GM23338 (cell line): Measurements from ENCODE around the gene ABCA12. TPM values are rescaled to one million over a fixed set of nuclear protein-coding genes. Genes with fewer than 3 reads are reported as not detected.

Source experiments
- ATAC-seq: fragments of 200-7000 bp; cut with Tn5 transposase; 3 replicates; pipeline ENCODE4 v1.9.1; 2020
- DNase-seq: peaks from one replicate; pipeline ENCODE4 v3.0.0-alpha.2; 2015; ENCODE audit warnings: low spot score
- H2AFZ ChIP-seq: fragments of 200-600 bp; sonication (generic); 2 replicates; pipeline ENCODE4 v1.8.0; 2016; ENCODE audit warnings: antibody characterized with exemption, mild to moderate bottlenecking, moderate library complexity
- H3F3A ChIP-seq: fragments of 200-600 bp; sonication (generic); replicated peaks from 2 replicates; pipeline ENCODE4 v1.8.0; 2017; ENCODE audit warnings: antibody characterized with exemption, mixed run types, low read depth
- H3K27ac ChIP-seq: fragments of 200-600 bp; sonication (generic); 2 replicates; pipeline ENCODE4 v1.6.1; 2016; ENCODE audit warnings: low read depth
- H3K27me3 ChIP-seq: fragments of 200-600 bp; sonication (generic); 2 replicates; pipeline ENCODE4 v1.8.0; 2016; ENCODE audit warnings: mild to moderate bottlenecking, mixed run types, moderate library complexity; ENCODE audit not compliant: insufficient read depth
- H3K36me3 ChIP-seq: fragments of 200-600 bp; sonication (generic); 2 replicates; pipeline ENCODE4 v1.8.0; 2016; ENCODE audit warnings: mild to moderate bottlenecking; ENCODE audit not compliant: insufficient read depth
- H3K4me1 ChIP-seq: fragments of 200-600 bp; sonication (generic); 2 replicates; pipeline ENCODE4 v1.8.0; 2016; ENCODE audit warnings: mild to moderate bottlenecking, moderate library complexity; ENCODE audit not compliant: insufficient read depth
- H3K4me2 ChIP-seq: fragments of 200-600 bp; sonication (generic); 2 replicates; pipeline ENCODE4 v1.7.1; 2017; ENCODE audit warnings: mixed run types
- H3K4me3 ChIP-seq: fragments of 200-600 bp; sonication (generic); 2 replicates; pipeline ENCODE4 v1.6.1; 2016; ENCODE audit warnings: mixed run types
- H3K79me2 ChIP-seq: fragments of 200-600 bp; sonication (generic); replicated peaks from 2 replicates; pipeline ENCODE4 v1.8.0; 2017; ENCODE audit warnings: mild to moderate bottlenecking; ENCODE audit not compliant: insufficient read depth
- H3K9me2 ChIP-seq: fragments of 200-600 bp; sonication (generic); 2 replicates; pipeline ENCODE4 v1.8.0; 2017; ENCODE audit not compliant: insufficient read depth
- H4K20me1 ChIP-seq: fragments of 200-600 bp; sonication (generic); replicated peaks from 2 replicates; pipeline ENCODE4 v1.8.0; 2017; ENCODE audit warnings: mild to moderate bottlenecking; ENCODE audit not compliant: insufficient read depth
- H3K27ac Mint-ChIP-seq: 2 replicates; pipeline ENCODE4 v1.8.0; 2020; ENCODE audit warnings: inconsistent platforms, mild to moderate bottlenecking, moderate library complexity, mixed read lengths
- H3K27me3 Mint-ChIP-seq: 3 replicates; pipeline ENCODE4 v1.8.0; 2022; ENCODE audit warnings: low read depth, mild to moderate bottlenecking, moderate library complexity, mixed read lengths, inconsistent platforms; ENCODE audit not compliant: insufficient read depth, poor library complexity
- H3K36me3 Mint-ChIP-seq: 3 replicates; pipeline ENCODE4 v1.8.0; 2021; ENCODE audit warnings: low read depth, mild to moderate bottlenecking, inconsistent platforms, moderate library complexity, mixed read lengths
- H3K4me1 Mint-ChIP-seq: 3 replicates; pipeline ENCODE4 v1.8.0; 2020; ENCODE audit warnings: mild to moderate bottlenecking, inconsistent platforms, mixed read lengths
- H3K4me3 Mint-ChIP-seq: 3 replicates; pipeline ENCODE4 v1.8.0; 2021; ENCODE audit warnings: moderate library complexity, mild to moderate bottlenecking, inconsistent platforms, mixed read lengths
- H3K9me3 Mint-ChIP-seq: 3 replicates; pipeline ENCODE4 v1.8.0; 2020; ENCODE audit warnings: moderate library complexity, mild to moderate bottlenecking, inconsistent platforms, mixed read lengths
- CREB1 ChIP-seq: fragments of 250-450 bp; sonication (Bioruptor Pico); IDR thresholded peaks from 2 replicates; pipeline ENCODE4 v1.5.0; 2020; ENCODE audit warnings: low read depth, mild to moderate bottlenecking, moderate library complexity
- EZH2 ChIP-seq: fragments of 200-600 bp; sonication (generic); IDR thresholded peaks from one replicate; pipeline ENCODE4 v1.8.0; 2017; ENCODE audit warnings: antibody characterized with exemption, mild to moderate bottlenecking, low read depth; ENCODE audit not compliant: unreplicated experiment
- EZH2phosphoT487 ChIP-seq: fragments of 200-600 bp; sonication (generic); IDR thresholded peaks from one replicate; pipeline ENCODE4 v1.8.1; 2018; ENCODE audit warnings: antibody characterized with exemption; ENCODE audit not compliant: unreplicated experiment
- JUNB ChIP-seq: IDR thresholded peaks from one replicate; pipeline ENCODE4 v1.6.1; 2016; ENCODE audit warnings: antibody characterized with exemption; ENCODE audit not compliant: unreplicated experiment
- NANOG ChIP-seq: IDR thresholded peaks from 2 replicates; pipeline ENCODE4 v1.6.1; 2016; ENCODE audit warnings: antibody characterized with exemption, borderline replicate concordance
- POLR2AphosphoS5 ChIP-seq: IDR thresholded peaks from 2 replicates; pipeline ENCODE4 v1.6.1; 2016; ENCODE audit warnings: antibody characterized with exemption, low read depth
- STAT1 ChIP-seq: IDR thresholded peaks from one replicate; pipeline ENCODE4 v1.6.1; 2016; ENCODE audit warnings: antibody characterized with exemption; ENCODE audit not compliant: unreplicated experiment
- ZNF114 ChIP-seq: fragments of 250-450 bp; sonication (Bioruptor Pico); IDR thresholded peaks from 2 replicates; pipeline ENCODE4 v1.5.0; 2020; ENCODE audit warnings: mild to moderate bottlenecking, moderate library complexity
- ZNF331 ChIP-seq: fragments of 250-450 bp; sonication (Bioruptor Pico); IDR thresholded peaks from 2 replicates; pipeline ENCODE4 v1.5.0; 2020; ENCODE audit warnings: low read depth, mild to moderate bottlenecking, moderate library complexity
- polyA plus RNA-seq: library from polyadenylated mRNA; unstranded; fragments of >200 nt; fragmentation: Nextera tagmentation; extraction: Ambion mirVana; gene quantifications from 2 replicates; pipeline ENCODE4 v1.2.1, GENCODE V29; 2016
- total RNA-seq: library from RNA; depleted of rRNA; stranded (reverse); fragments of >200 nt; shearing (Covaris generic); gene quantifications from 2 replicates; pipeline ENCODE4 v1.2.3, GENCODE V29; 2014
- TF ChIP-seq, protein P1 (sequence below): fragments of 250-450 bp; sonication (Bioruptor Pico); IDR thresholded peaks from 2 replicates; pipeline ENCODE4 v1.5.0; 2020; ENCODE audit warnings: mild to moderate bottlenecking, moderate library complexity
- TF ChIP-seq, protein P2 (sequence below), 2 experiments: fragments of 200-600 bp in 1 of 2; sonication (generic) in 1 of 2; conservative IDR thresholded peaks; 2 replicates each; pipeline versions ENCODE4 v1.5.1 to v1.6.1; 2016 to 2017; ENCODE audit warnings: antibody characterized with exemption in 2 of 2, low read depth in 2 of 2, mild to moderate bottlenecking in 2 of 2, moderate library complexity in 1 of 2
- TF ChIP-seq, protein P3 (sequence below): IDR thresholded peaks from 2 replicates; pipeline ENCODE4 v1.6.1; 2016; ENCODE audit warnings: antibody characterized with exemption

Gene ABCA12
- total and polyA plus RNA-seq, 2 experiments from 2014 or later = 0.05 to 0.10 TPM

DNA sequence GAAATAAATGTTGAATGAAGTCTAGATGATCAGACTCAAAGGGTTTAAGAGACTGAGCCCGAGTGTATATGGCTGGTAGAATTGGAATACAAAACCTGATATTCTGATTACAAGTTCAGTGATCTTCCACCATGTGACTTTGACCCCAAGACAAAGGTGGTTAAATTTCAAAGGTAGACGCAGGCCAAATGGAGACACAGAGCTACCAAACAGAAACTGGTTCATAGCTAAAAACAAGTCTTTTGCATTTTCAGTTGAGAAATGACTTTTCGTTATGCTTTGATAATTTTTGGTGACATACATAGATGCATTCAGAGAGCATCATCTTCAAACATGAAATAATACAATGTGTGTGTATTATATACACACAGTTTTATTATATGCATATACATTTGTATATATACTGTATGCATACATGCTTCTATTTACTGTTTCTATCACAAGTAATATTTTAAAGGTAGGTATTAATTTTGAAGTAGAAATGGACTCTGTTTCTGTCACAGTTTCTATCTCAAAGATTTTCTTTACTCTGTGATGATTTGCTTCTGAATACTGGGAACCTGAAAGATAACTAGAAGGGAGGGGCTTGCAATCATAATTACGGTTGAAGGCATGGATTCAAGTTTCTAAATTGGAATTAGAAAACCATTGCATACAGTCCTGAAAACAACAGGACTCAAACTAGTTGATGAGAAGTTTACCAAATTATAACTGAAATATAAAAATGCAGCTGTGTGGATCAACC is 142.3 kb downstream of the ABCA12 start (continued):
- TF ChIP-seq, protein P1, sequence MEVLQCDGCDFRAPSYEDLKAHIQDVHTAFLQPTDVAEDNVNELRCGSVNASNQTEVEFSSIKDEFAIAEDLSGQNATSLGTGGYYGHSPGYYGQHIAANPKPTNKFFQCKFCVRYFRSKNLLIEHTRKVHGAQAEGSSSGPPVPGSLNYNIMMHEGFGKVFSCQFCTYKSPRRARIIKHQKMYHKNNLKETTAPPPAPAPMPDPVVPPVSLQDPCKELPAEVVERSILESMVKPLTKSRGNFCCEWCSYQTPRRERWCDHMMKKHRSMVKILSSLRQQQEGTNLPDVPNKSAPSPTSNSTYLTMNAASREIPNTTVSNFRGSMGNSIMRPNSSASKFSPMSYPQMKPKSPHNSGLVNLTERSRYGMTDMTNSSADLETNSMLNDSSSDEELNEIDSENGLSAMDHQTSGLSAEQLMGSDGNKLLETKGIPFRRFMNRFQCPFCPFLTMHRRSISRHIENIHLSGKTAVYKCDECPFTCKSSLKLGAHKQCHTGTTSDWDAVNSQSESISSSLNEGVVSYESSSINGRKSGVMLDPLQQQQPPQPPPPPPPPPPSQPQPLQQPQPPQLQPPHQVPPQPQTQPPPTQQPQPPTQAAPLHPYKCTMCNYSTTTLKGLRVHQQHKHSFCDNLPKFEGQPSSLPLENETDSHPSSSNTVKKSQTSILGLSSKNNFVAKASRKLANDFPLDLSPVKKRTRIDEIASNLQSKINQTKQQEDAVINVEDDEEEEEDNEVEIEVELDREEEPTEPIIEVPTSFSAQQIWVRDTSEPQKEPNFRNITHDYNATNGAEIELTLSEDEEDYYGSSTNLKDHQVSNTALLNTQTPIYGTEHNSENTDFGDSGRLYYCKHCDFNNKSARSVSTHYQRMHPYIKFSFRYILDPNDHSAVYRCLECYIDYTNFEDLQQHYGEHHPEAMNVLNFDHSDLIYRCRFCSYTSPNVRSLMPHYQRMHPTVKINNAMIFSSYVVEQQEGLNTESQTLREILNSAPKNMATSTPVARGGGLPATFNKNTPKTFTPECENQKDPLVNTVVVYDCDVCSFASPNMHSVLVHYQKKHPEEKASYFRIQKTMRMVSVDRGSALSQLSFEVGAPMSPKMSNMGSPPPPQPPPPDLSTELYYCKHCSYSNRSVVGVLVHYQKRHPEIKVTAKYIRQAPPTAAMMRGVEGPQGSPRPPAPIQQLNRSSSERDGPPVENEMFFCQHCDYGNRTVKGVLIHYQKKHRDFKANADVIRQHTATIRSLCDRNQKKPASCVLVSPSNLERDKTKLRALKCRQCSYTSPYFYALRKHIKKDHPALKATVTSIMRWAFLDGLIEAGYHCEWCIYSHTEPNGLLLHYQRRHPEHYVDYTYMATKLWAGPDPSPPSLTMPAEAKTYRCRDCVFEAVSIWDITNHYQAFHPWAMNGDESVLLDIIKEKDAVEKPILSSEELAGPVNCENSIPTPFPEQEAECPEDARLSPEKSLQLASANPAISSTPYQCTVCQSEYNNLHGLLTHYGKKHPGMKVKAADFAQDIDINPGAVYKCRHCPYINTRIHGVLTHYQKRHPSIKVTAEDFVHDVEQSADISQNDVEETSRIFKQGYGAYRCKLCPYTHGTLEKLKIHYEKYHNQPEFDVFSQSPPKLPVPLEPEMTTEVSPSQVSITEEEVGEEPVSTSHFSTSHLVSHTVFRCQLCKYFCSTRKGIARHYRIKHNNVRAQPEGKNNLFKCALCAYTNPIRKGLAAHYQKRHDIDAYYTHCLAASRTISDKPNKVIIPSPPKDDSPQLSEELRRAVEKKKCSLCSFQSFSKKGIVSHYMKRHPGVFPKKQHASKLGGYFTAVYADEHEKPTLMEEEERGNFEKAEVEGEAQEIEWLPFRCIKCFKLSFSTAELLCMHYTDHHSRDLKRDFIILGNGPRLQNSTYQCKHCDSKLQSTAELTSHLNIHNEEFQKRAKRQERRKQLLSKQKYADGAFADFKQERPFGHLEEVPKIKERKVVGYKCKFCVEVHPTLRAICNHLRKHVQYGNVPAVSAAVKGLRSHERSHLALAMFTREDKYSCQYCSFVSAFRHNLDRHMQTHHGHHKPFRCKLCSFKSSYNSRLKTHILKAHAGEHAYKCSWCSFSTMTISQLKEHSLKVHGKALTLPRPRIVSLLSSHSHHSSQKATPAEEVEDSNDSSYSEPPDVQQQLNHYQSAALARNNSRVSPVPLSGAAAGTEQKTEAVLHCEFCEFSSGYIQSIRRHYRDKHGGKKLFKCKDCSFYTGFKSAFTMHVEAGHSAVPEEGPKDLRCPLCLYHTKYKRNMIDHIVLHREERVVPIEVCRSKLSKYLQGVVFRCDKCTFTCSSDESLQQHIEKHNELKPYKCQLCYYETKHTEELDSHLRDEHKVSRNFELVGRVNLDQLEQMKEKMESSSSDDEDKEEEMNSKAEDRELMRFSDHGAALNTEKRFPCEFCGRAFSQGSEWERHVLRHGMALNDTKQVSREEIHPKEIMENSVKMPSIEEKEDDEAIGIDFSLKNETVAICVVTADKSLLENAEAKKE (CRISPR knock-in tag) = no peak
- no peak for TF ChIP-seq CREB1 (CRISPR knock-in tag)
- no peak for TF ChIP-seq POLR2AphosphoS5
- TF ChIP-seq EZH2phosphoT487 = no peak
- no peak for TF ChIP-seq EZH2
- no peak for TF ChIP-seq ZNF114 (CRISPR knock-in tag)

DNA sequence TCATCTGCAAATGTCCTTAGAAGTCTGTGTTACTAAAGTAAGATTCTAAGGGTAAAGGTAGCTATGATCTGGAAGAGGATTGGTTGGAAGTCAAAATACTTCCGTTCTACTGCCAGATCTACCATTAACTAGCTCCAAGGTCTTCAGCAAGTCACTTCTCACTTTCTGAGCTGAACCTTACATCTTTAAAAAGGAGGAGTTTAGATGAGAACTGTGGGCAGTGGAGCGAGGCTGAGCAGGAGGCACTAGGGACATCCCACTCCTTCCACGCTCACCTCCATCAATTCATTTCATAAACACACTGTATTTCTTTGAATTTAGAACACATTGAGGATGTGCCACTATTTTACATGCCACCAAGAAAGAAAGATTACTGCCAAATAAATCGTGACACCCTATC is 143.0 kb downstream of the ABCA12 start:
- Histone ChIP-seq H3K27me3 (no peaks in the 10 kb centered on the region), H3K4me1 (no peaks in the 10 kb centered on the region), H3K36me3 (no peaks in the 10 kb centered on the region), H3F3A (no peaks in the 10 kb centered on the region), H3K79me2 (no peaks in the 10 kb centered on the region), H3K9me2 (no peaks in the 10 kb centered on the region), H3K4me3 (no peak overlapping the region), H3K4me2 (no peak overlapping the region), H4K20me1 (no peaks in the 10 kb centered on the region), H2AFZ (0 out of 2 replicates have a peak overlapping the region, but pooled peaks have one; percentile 5), H3K27ac (no peak overlapping the region)
- Mint-ChIP-seq H3K9me3 (no peaks in the 10 kb centered on the region), H3K27me3 (no peaks in the 10 kb centered on the region), H3K27ac (no peak overlapping the region), H3K4me3 (no peak overlapping the region), H3K4me1 (peaks cover 9% of the 10 kb centered on the region), H3K36me3 (no peaks in the 10 kb centered on the region)
- DNase-seq (no peak), ATAC-seq (no peak)
- no peak for TF ChIP-seq ZNF114 (CRISPR knock-in tag)
- no peak for TF ChIP-seq JUNB
- TF ChIP-seq EZH2 = no peak
- no peak for TF ChIP-seq NANOG
- no peak for TF ChIP-seq POLR2AphosphoS5
- no peak for TF ChIP-seq ZNF331 (CRISPR knock-in tag)
- TF ChIP-seq, protein P2, sequence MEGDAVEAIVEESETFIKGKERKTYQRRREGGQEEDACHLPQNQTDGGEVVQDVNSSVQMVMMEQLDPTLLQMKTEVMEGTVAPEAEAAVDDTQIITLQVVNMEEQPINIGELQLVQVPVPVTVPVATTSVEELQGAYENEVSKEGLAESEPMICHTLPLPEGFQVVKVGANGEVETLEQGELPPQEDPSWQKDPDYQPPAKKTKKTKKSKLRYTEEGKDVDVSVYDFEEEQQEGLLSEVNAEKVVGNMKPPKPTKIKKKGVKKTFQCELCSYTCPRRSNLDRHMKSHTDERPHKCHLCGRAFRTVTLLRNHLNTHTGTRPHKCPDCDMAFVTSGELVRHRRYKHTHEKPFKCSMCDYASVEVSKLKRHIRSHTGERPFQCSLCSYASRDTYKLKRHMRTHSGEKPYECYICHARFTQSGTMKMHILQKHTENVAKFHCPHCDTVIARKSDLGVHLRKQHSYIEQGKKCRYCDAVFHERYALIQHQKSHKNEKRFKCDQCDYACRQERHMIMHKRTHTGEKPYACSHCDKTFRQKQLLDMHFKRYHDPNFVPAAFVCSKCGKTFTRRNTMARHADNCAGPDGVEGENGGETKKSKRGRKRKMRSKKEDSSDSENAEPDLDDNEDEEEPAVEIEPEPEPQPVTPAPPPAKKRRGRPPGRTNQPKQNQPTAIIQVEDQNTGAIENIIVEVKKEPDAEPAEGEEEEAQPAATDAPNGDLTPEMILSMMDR (conservative IDR thresholded peaks at IDR 0.05; ENCODE audit: low read depth in 2 of 2) = no peak
- no peak for TF ChIP-seq CREB1 (CRISPR knock-in tag)
- TF ChIP-seq STAT1 = no peak
- TF ChIP-seq EZH2phosphoT487 = no peak
- TF ChIP-seq, protein P3, sequence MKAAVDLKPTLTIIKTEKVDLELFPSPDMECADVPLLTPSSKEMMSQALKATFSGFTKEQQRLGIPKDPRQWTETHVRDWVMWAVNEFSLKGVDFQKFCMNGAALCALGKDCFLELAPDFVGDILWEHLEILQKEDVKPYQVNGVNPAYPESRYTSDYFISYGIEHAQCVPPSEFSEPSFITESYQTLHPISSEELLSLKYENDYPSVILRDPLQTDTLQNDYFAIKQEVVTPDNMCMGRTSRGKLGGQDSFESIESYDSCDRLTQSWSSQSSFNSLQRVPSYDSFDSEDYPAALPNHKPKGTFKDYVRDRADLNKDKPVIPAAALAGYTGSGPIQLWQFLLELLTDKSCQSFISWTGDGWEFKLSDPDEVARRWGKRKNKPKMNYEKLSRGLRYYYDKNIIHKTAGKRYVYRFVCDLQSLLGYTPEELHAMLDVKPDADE = no peak
